Measurements from ENCODE around the gene KRTAP10-4.

The KRTAP10-4 gene

GRCh38 chr21:44571844-44572782 lies 1.4 kb upstream of the KRTAP10-4 start:
- DNase-seq (ENCODE audit: insufficient read length, low spot score), result no peak
- TF ChIP-seq CTCF (IDR thresholded peaks at IDR 0.05; ENCODE audit: insufficient read depth, missing control alignments), result no peak

GRCh38 chr21:44572959-44573583 lies 458 bp upstream of the KRTAP10-4 start:
- no peak for TF ChIP-seq CTCF (IDR thresholded peaks at IDR 0.05; ENCODE audit: insufficient read depth, missing control alignments)
- FAIRE-seq (no peak), DNase-seq (ENCODE audit: insufficient read length, low spot score) (no peak)

More at GRCh38 chr21:44571844-44572782, 1.4 kb upstream of the KRTAP10-4 start:
- FAIRE-seq, result no peak

GRCh38 chr21:44574457-44575306 lies 1.2 kb downstream of the KRTAP10-4 start:
- FAIRE-seq (no peak), DNase-seq (ENCODE audit: insufficient read length, low spot score) (no peak)
- TF ChIP-seq CTCF (IDR thresholded peaks at IDR 0.05; ENCODE audit: insufficient read depth, missing control alignments), result no peak

- FAIRE-seq (no peak), DNase-seq (ENCODE audit: insufficient read length, low spot score) (no peak)
- no peak for TF ChIP-seq CTCF (IDR thresholded peaks at IDR 0.05; ENCODE audit: insufficient read depth, missing control alignments)
These were observed 1.9 kb downstream of the KRTAP10-4 start for GRCh38 chr21:44575307-44576024.

- DNase-seq (ENCODE audit: insufficient read length, low spot score) (no peak), FAIRE-seq (no peak)
- TF ChIP-seq CTCF (IDR thresholded peaks at IDR 0.05; ENCODE audit: insufficient read depth, missing control alignments), result no peak
These were observed 2.5 kb downstream of the KRTAP10-4 start for GRCh38 chr21:44576025-44576420.

- DNase-seq (ENCODE audit: insufficient read length, low spot score), result no peak
- FAIRE-seq, result no peak
- no peak for TF ChIP-seq CTCF (IDR thresholded peaks at IDR 0.05; ENCODE audit: insufficient read depth, missing control alignments)
These were observed 5.0 kb downstream of the KRTAP10-4 start for GRCh38 chr21:44578371-44579055.
